Skeletal muscle tissue (tissue), 4 donors: Measurements from ENCODE around the gene CHRNA4. TPM values are rescaled to one million over a fixed set of nuclear protein-coding genes. Genes with fewer than 3 reads are reported as not detected.
"Not testable (repeated sequence)": the region's sequence is repeated elsewhere in the genome, so short reads cannot be mapped to it uniquely, and the experiment has no call there.

ENCODE experiments used
- H3K27ac ChIP-seq: one replicate; pipeline ENCODE4 v1.7.0; 2013; ENCODE audit warnings: mild to moderate bottlenecking, low read depth, low read length, inconsistent platforms
- H3K27me3 ChIP-seq, 3 donors: one replicate each; pipeline ENCODE4 v1.7.0; 2013; ENCODE audit warnings: low read length in 3 of 3; ENCODE audit not compliant: control insufficient read depth in 3 of 3, insufficient read depth in 3 of 3
- H3K36me3 ChIP-seq, 3 donors: one replicate each; pipeline ENCODE4 v1.7.0; 2013; ENCODE audit warnings: low read length in 3 of 3; ENCODE audit not compliant: control insufficient read depth in 3 of 3, insufficient read depth in 3 of 3
- H3K4me1 ChIP-seq, 3 donors: one replicate each; pipeline ENCODE4 v1.7.0; 2013; ENCODE audit warnings: low read length in 3 of 3, mild to moderate bottlenecking in 3 of 3; ENCODE audit not compliant: control insufficient read depth in 3 of 3, insufficient read depth in 3 of 3
- H3K4me3 ChIP-seq, 3 donors: one replicate each; pipeline ENCODE4 v1.7.0; 2013; ENCODE audit warnings: low read length in 3 of 3
- H3K9ac ChIP-seq, 3 donors: one replicate each; pipeline ENCODE4 v1.7.0; 2013; ENCODE audit warnings: low read length in 3 of 3, mild to moderate bottlenecking in 3 of 3, moderate library complexity in 2 of 3, low read depth in 1 of 3
- H3K9me3 ChIP-seq, 3 donors: one replicate each; pipeline ENCODE4 v1.7.0; 2013; ENCODE audit warnings: low read length in 3 of 3; ENCODE audit not compliant: control insufficient read depth in 3 of 3
- total RNA-seq: library from RNA; depleted of rRNA; stranded (reverse); fragments of >200 nt; gene quantifications from one replicate; pipeline ENCODE4 v1.2.3, GENCODE V29; 2014
- donor health status: Osteomylitis.

The CHRNA4 gene
- total RNA-seq, 1 donor from 2014 or later = 0.52 TPM

DNA sequence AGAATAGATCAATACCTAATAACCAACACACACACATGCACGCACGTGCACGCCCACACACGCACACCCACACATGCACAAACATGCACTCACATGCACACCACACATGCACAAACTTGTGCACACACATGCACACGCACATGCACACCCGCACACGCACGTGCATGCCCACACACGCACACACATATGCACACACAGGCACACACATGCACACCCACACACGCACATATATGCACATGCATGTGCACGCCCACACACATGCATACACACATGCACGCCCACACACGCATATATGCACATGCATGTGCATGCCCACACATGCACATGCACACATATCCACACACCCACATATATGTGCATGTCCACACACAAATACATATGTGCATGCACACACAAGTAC is 26.2 kb upstream of the CHRNA4 start:
- Histone ChIP-seq H3K4me3 (no peak overlapping the region), H3K4me1 (no peaks in the 10 kb centered on the region), H3K36me3 (no peaks in the 10 kb centered on the region), H3K27ac (no peak overlapping the region), H3K9me3 (peaks cover 2 to 16% (median 12%) of the 10 kb centered on the region in 3 donors), H3K9ac (no peak overlapping the region), H3K27me3 (peaks cover 5 to 32% (median 22%) of the 10 kb centered on the region in 3 donors)

DNA sequence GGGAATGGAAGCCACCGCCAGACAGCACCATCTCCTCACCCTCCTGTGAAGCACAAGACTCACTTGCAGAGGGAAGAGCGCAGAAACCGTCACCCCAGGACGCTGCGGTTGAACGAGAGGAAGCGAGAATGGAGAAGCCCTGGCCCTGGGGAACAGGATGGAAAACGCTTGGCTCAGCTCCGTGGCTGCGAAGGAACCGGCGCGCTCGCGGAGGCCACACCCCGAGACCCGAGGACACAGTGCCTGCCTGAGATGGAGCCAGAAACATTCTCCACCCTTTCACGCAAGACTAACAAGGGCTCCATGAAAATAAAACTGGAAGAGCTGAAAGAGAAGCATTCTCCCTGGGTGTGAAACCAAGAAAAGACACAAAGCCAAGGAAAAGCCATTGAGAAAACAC is 25.3 kb upstream of the CHRNA4 start:
- Histone ChIP-seq H3K9ac (no peak overlapping the region), H3K4me3 (no peak overlapping the region), H3K9me3 (peaks cover 2 to 14% (median 12%) of the 10 kb centered on the region in 3 donors), H3K27ac (no peak overlapping the region), H3K36me3 (no peaks in the 10 kb centered on the region), H3K4me1 (no peaks in the 10 kb centered on the region), H3K27me3 (peaks cover 10 to 34% (median 28%) of the 10 kb centered on the region in 3 donors)

DNA sequence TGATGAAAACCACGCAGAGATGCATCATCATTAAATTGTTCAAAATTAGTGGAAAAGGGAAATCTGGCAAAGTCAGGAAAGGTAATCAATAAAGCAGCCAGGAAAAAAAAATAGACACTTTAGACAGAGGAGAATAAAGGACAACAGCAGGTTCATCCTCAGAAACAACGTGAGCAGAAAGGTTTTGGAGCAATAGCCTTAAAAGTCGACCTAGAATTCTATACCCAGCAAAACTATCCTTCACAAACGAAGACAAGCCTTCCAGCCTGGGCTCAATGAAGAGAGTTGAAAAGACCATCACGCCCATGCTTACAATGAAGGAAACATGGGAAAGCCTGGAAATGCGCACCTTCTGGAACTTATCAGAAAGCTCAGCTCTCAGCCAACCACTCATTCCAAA is 24.7 kb upstream of the CHRNA4 start:
- H3K36me3 ChIP-seq = no peaks in the 10 kb centered on the region
- H3K9me3 ChIP-seq = peaks cover 2 to 12% (median 10%) of the 10 kb centered on the region in 3 donors
- no peak overlapping the region for H3K27ac ChIP-seq
- H3K9ac ChIP-seq = no peak overlapping the region
- no peaks in the 10 kb centered on the region for H3K4me1 ChIP-seq
- H3K4me3 ChIP-seq = no peak overlapping the region
- H3K27me3 ChIP-seq = peaks cover 16 to 38% (median 33%) of the 10 kb centered on the region in 3 donors

DNA sequence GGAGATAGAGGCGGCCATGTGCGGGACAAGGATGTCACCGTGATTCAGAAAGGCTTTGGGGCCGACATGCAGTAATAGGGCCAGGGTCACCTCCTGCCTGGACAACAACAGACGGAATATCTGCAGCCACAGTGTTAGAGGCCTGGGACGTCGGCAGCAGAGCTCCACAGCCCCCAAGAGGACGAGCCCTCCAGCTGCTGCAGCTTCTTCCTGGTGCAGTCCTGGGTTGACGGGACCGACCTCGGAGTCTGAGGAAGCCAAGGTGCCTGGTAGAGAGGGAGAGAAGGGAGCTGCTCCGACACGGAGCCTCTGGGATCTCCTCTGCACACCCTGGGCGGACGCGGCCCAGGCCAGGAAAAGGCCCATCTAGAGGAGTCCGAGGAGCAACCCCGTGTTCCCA is 23.2 kb upstream of the CHRNA4 start:
- Histone ChIP-seq H3K9me3 (peaks cover 2 to 12% (median 10%) of the 10 kb centered on the region in 3 donors), H3K4me1 (no peaks in the 10 kb centered on the region), H3K4me3 (no peak overlapping the region), H3K9ac (no peak overlapping the region), H3K27me3 (peaks cover 29 to 51% (median 46%) of the 10 kb centered on the region in 3 donors), H3K27ac (no peak overlapping the region), H3K36me3 (no peaks in the 10 kb centered on the region)

DNA sequence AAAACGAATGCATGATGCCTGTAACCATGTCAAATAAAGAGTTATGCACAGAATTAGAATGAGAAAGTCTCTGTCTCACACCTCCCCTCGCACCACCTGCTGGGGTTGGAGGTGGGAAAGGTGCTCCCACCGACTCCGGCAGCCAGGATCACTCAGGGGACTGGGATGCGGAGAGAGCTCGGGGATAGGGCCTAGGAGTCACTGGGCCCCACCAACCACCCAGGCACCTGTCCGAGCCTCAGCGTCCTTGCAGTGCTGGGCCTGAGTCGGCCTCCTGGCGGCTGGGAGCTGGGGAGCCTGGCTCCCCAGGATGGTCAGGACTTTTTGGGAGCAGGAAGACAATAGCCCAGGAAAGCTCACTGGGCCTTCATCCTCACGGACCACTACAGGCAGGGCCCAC is 22.4 kb upstream of the CHRNA4 start:
- H3K9ac ChIP-seq = no peak overlapping the region
- H3K9me3 ChIP-seq = peaks cover 2 to 12% (median 10%) of the 10 kb centered on the region in 3 donors
- H3K4me1 ChIP-seq = no peaks in the 10 kb centered on the region
- no peaks in the 10 kb centered on the region for H3K36me3 ChIP-seq
- no peak overlapping the region for H3K27ac ChIP-seq
- no peak overlapping the region for H3K4me3 ChIP-seq
- peaks cover 36 to 56% (median 52%) of the 10 kb centered on the region in 3 donors for H3K27me3 ChIP-seq

DNA sequence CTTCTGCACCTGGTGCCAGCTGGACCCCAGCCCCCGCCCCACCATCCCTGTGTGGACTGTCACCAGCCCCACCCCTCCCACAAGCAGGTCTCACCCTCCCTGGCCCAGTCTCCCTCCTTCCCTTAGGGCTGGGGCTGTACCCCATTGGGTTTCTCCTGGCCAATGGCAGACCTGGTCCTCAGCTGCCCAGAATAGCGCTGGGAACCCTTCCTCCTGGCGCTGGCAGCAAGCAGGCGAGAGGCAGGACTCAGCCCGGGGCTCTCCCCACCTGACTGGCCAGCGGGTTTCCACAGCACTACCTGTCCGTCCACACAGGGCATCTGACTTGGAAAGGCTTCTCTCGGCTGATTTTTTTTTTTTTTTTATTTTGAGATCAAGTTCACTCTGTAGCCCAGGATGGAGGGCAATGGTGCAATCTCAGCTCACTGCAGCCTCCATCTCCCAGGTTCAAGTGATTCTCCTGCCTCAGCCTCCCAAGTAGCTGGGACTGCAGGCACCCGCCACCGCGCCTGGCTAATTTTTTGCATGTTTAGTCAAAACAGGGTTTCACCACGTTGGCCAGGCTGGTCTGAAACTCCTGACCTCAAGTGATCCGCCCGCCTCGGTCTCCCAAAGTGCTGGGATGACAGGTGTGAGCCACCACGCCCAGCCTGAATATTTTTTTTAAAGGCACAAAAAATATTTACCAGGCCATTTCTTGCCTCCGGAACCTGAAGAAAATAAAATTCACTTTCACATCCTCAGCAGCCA is 21.6 kb upstream of the CHRNA4 start:
- no peak overlapping the region for H3K9ac ChIP-seq
- peaks cover 2 to 12% (median 9%) of the 10 kb centered on the region in 3 donors for H3K9me3 ChIP-seq
- H3K36me3 ChIP-seq = no peaks in the 10 kb centered on the region
- peaks cover 40 to 58% (median 54%) of the 10 kb centered on the region in 3 donors for H3K27me3 ChIP-seq
- H3K4me3 ChIP-seq = no peak overlapping the region
- H3K4me1 ChIP-seq = no peaks in the 10 kb centered on the region
- no peak overlapping the region for H3K27ac ChIP-seq

DNA sequence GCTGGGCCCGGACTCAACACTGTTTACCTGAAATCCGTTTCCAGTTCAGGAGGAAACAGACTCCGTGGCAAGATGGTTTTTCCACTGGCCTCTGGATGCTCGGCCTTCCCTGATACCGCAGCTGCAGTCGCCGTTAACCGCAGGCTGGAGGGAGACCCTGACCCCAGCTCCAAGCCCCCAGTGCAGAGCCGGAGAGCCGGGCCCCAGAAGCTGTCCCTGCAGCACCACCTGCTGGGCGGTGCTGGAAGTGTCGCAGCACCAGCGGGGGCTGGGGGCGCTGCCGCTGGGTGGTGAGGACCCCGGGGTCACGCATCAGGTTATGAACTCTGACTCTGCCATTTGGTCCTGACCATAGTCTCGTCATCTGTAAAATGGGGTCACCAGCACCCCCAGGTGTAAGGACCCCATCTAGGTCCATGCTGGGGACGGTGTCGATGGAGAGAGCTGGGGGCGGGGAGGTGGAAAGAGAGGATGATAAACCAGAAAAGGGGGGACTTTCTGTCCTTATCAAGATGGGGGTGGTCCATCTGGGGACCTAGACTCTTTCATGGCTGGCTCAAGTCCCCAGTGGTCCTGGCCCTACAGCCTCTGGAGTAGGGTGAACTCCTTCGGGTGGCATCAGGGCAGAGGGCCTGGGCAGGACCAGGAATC is 20.8 kb upstream of the CHRNA4 start:
- H3K9ac ChIP-seq = no peak overlapping the region
- peaks cover 2 to 12% (median 7%) of the 10 kb centered on the region in 3 donors for H3K9me3 ChIP-seq
- H3K4me3 ChIP-seq = no peak overlapping the region
- no peaks in the 10 kb centered on the region for H3K36me3 ChIP-seq
- H3K4me1 ChIP-seq = no peaks in the 10 kb centered on the region
- peaks cover 47 to 62% (median 61%) of the 10 kb centered on the region in 3 donors for H3K27me3 ChIP-seq
- H3K27ac ChIP-seq = no peak overlapping the region

DNA sequence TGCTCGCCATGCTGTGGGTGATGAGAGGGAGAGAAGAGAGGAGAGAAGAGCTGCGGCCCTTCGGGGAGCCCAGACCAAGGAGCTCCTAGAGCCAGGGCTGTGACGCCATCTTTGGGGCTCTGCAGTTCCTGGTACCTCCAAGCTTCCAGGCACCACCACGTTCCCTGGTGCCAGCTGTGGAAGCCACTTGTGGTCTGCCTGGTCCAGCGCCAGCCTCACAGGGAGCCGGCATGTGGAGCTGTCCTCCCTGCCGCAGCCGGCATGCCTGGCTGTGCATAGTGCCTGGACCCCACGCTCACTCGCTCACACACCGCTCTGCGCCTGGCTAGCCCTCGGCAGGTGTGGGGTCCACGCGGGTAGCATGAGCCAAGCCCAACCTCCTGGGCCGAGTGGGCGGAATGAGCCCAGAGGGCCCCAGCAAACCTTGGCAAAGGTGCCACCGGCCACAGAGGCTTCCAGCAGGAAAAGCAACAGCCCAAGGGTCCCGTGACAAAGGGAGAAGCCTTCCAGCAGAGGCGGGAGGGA is 19.3 kb upstream of the CHRNA4 start:
- Histone ChIP-seq H3K27me3 (peaks cover 55 to 71% (median 70%) of the 10 kb centered on the region in 3 donors), H3K4me3 (no peak overlapping the region), H3K9me3 (peaks cover 0 to 3% (median 0%) of the 10 kb centered on the region in 3 donors), H3K4me1 (no peaks in the 10 kb centered on the region), H3K27ac (no peak overlapping the region), H3K36me3 (no peaks in the 10 kb centered on the region), H3K9ac (no peak overlapping the region)

DNA sequence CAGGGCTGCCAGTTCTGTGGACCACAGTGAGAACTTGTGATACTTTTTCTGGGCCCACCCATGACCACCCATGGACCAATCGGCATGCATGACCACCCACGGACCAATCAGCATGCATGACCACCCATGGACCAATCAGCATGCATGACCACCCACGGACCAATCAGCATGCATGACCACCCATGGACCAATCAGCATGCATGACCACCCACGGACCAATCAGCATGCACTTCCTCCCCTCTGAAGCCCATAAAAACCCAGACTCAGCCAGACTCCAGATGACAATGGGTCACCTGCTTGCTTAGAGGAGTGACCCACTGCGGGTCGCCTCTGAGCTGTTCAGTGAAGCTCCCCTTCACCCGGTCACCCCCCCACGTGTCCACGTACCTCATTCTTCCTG is 18.7 kb upstream of the CHRNA4 start:
- H3K27me3 ChIP-seq = peaks cover 59 to 74% (median 74%) of the 10 kb centered on the region in 3 donors

DNA sequence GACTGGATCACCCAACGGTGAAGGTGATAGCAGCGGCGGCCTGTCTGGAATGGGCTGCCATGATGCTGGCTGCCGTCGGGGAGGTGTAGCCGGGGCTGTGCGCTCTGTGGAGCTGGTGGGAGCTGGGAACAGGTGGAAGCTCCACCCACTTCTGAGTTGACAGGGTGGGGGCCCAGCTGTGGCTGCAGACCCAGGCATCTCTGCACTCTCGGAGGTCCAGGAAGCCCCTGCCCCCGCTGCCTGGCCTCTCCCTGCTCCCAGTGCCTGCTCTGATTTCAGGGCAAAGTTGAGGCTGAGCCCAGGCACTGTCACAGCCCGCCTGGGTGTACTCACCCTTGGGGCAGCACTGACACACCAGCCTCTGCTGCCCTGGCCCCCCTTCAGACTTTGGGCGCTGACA is 18.1 kb upstream of the CHRNA4 start:
- Histone ChIP-seq H3K36me3 (no peaks in the 10 kb centered on the region), H3K27me3 (peaks cover 64 to 79% (median 71%) of the 10 kb centered on the region in 3 donors), H3K9ac (no peak overlapping the region), H3K4me1 (no peaks in the 10 kb centered on the region), H3K4me3 (no peak overlapping the region), H3K9me3 (no peaks in the 10 kb centered on the region), H3K27ac (no peak overlapping the region)

More for the DNA sequence above, 18.7 kb upstream of the CHRNA4 start:
- not testable (repeated sequence) for H3K4me3 ChIP-seq, H3K9me3 ChIP-seq, H3K4me1 ChIP-seq, H3K36me3 ChIP-seq, H3K27ac ChIP-seq, H3K9ac ChIP-seq
